Tibial nerve (tissue), 4 donors: ENCODE results near the gene MSH3.

ENCODE experiments used
- EP300 ChIP-seq, 2 donors: sonication (generic); formaldehyde crosslinking; IDR thresholded peaks; one replicate each; pipeline ENCODE4 v1.6.1; 2017; ENCODE audit warnings: antibody characterized with exemption in 2 of 2, mild to moderate bottlenecking in 1 of 2
- POLR2A ChIP-seq, 2 donors: fragments of 450-650 bp; IDR thresholded peaks; one replicate each; pipeline ENCODE4 v1.6.1; 2017; ENCODE audit warnings: antibody characterized with exemption in 2 of 2, mild to moderate bottlenecking in 2 of 2, moderate library complexity in 2 of 2
- TF ChIP-seq, protein P1 (sequence below), 5 experiments: fragments of 200-600 bp in 3 of 5; fragments of 450-650 bp in 2 of 5; sonication (generic) in 3 of 5; IDR thresholded peaks; one replicate each; pipeline ENCODE4 v1.5.1; 2016 to 2019; ENCODE audit warnings: antibody characterized with exemption in 5 of 5, mild to moderate bottlenecking in 3 of 5, moderate library complexity in 2 of 5

DNA sequence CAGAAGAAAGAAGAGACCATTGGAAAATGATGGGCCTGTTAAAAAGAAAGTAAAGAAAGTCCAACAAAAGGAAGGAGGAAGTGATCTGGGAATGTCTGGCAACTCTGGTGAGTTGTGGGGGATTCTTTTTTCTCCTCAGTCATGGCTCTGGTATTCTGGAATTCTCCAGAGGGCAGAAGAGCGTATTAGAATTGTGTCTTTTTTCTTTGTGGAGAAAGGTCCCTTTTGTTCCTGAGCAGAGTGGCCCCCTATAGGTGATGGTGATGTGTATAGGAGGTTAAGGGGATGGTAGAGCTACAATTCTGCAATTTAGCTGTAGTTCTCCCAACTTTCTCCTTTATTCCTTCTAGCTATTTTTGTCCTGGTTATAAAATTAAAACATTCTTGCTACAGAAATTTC lies 2.0 kb downstream of the MSH3 start:
- TF ChIP-seq POLR2A (IDR thresholded peaks at IDR 0.05) (no peak), EP300 (IDR thresholded peaks at IDR 0.05) (no peak)
- TF ChIP-seq, protein P1, sequence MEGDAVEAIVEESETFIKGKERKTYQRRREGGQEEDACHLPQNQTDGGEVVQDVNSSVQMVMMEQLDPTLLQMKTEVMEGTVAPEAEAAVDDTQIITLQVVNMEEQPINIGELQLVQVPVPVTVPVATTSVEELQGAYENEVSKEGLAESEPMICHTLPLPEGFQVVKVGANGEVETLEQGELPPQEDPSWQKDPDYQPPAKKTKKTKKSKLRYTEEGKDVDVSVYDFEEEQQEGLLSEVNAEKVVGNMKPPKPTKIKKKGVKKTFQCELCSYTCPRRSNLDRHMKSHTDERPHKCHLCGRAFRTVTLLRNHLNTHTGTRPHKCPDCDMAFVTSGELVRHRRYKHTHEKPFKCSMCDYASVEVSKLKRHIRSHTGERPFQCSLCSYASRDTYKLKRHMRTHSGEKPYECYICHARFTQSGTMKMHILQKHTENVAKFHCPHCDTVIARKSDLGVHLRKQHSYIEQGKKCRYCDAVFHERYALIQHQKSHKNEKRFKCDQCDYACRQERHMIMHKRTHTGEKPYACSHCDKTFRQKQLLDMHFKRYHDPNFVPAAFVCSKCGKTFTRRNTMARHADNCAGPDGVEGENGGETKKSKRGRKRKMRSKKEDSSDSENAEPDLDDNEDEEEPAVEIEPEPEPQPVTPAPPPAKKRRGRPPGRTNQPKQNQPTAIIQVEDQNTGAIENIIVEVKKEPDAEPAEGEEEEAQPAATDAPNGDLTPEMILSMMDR (IDR thresholded peaks at IDR 0.05) = no peak
